ENCODE measurements around the gene HPCAL1.
A peak's percentile ranks its signal among the peaks of the same experiment; 100 is the strongest.

The HPCAL1 gene

DNA sequence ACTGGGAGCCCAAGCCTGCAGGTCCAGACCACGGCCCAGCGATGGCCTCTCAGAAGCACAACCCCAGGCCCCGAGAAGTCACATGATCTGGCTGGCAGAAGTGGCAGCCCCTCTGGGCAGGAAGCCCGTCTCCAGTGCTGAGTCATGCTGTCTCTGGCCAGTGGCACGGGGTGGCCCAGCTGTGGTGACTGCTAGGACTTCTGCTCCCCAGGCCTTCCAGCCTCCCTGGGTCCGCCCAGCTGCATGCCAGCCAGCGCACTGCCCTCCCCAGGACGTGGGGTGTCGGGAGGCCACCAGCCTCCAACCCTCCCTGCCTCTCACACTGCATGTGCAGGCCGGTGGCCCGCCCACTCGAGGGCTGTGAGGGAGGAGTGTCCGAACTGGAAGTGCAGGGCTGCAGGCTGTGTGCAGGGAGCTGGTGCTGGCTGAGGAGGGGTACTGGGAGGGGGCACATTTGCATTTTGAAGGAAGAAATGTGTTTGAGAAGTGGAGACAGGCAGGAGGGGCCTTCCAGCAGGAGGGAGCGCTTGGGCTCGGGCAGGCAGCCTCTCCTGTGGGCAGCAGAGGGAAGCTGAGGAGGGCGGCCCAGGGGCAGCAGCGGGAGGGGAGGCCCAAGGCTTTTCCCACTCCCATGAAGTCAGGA lies 17.0 kb upstream of the HPCAL1 start:
- TF ChIP-seq TCF12 (IDR thresholded peaks at IDR 0.05; ENCODE audit: low read depth) (peak; percentile 64), ZBTB7A (IDR thresholded peaks at IDR 0.05; ENCODE audit: low read depth) (peak; percentile 14; the same call in 1 of the 2 replicates), CEBPB (IDR thresholded peaks at IDR 0.05) (no peak), CREB1 (IDR thresholded peaks at IDR 0.05; ENCODE audit: low read depth) (no peak), NFIC (IDR thresholded peaks at IDR 0.05) (peak; percentile 69), EP300 (IDR thresholded peaks at IDR 0.05; ENCODE audit: borderline replicate concordance) (peak; percentile 41; the same call in 1 of the 2 replicates), EGR1 (IDR thresholded peaks at IDR 0.05) (0 out of 2 replicates have a peak, but pooled peaks have one; percentile 40), RAD21 (IDR thresholded peaks at IDR 0.05; ENCODE audit: low read depth) (peak; percentile 13; the same call in 1 of the 2 replicates), TAF1 (IDR thresholded peaks at IDR 0.05; ENCODE audit: low read depth) (0 out of 2 replicates have a peak, but pooled peaks have one; percentile 14), TEAD4 (IDR thresholded peaks at IDR 0.05) (peak; percentile 37; the same call in 1 of the 2 replicates), YY1 (IDR thresholded peaks at IDR 0.05; ENCODE audit: low read depth) (no peak; the same call in 1 of the 2 replicates), FOXM1 (IDR thresholded peaks at IDR 0.05; ENCODE audit: borderline replicate concordance, low read depth) (no peak)
- TF ChIP-seq, protein P1, sequence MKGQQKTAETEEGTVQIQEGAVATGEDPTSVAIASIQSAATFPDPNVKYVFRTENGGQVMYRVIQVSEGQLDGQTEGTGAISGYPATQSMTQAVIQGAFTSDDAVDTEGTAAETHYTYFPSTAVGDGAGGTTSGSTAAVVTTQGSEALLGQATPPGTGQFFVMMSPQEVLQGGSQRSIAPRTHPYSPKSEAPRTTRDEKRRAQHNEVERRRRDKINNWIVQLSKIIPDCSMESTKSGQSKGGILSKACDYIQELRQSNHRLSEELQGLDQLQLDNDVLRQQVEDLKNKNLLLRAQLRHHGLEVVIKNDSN (IDR thresholded peaks at IDR 0.05), result peak; percentile 92
- TF ChIP-seq, protein P2, sequence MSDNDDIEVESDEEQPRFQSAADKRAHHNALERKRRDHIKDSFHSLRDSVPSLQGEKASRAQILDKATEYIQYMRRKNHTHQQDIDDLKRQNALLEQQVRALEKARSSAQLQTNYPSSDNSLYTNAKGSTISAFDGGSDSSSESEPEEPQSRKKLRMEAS (IDR thresholded peaks at IDR 0.05), result peak; percentile 87
- TF ChIP-seq, protein P3, sequence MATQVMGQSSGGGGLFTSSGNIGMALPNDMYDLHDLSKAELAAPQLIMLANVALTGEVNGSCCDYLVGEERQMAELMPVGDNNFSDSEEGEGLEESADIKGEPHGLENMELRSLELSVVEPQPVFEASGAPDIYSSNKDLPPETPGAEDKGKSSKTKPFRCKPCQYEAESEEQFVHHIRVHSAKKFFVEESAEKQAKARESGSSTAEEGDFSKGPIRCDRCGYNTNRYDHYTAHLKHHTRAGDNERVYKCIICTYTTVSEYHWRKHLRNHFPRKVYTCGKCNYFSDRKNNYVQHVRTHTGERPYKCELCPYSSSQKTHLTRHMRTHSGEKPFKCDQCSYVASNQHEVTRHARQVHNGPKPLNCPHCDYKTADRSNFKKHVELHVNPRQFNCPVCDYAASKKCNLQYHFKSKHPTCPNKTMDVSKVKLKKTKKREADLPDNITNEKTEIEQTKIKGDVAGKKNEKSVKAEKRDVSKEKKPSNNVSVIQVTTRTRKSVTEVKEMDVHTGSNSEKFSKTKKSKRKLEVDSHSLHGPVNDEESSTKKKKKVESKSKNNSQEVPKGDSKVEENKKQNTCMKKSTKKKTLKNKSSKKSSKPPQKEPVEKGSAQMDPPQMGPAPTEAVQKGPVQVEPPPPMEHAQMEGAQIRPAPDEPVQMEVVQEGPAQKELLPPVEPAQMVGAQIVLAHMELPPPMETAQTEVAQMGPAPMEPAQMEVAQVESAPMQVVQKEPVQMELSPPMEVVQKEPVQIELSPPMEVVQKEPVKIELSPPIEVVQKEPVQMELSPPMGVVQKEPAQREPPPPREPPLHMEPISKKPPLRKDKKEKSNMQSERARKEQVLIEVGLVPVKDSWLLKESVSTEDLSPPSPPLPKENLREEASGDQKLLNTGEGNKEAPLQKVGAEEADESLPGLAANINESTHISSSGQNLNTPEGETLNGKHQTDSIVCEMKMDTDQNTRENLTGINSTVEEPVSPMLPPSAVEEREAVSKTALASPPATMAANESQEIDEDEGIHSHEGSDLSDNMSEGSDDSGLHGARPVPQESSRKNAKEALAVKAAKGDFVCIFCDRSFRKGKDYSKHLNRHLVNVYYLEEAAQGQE (IDR thresholded peaks at IDR 0.05; ENCODE audit: low read depth), result no peak

DNA sequence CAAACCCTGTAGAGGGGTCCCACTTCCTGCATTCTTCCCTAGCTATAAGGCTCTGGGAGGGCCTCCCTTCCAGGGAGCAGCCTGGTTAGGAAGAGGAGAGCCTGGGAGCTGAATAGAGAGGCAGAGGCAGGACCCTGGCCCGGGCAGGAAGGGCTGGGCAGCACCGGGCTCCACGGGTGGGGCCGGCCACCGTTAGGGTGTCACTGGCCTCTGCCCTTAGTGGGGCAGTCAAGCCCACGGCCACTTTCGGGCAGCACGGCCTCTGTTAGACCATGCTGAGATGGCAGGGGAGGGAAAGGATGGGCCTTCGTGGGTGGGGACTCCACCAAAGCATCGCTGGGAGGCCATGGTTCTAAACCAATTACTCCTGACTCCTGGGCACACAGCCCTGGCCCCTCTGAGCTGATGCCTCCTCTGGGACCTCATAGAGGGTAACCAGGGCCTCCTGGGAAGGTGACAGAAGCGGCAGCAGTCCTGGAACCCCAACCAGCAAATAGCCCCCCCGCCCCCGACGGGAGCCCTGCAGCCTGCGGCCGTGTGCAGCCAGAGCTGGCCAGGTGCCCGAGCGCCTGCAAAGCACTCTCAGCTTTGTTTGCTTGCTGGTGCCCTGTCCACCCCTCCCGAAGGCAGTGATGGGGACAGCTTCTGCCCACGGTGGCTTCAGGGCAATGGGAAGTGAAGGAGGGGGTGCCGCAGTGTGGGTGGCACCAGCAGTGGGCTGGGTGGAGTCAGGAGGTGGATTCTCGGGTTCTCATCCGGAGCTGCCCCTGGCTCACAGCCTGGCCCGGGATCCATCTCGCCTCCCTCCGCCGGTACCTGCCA lies 16.3 kb upstream of the HPCAL1 start:
- TF ChIP-seq EGR1 (IDR thresholded peaks at IDR 0.05) (no peak), ZBTB7A (IDR thresholded peaks at IDR 0.05; ENCODE audit: low read depth) (no peak), EP300 (IDR thresholded peaks at IDR 0.05; ENCODE audit: borderline replicate concordance) (no peak), RAD21 (IDR thresholded peaks at IDR 0.05; ENCODE audit: low read depth) (no peak), TEAD4 (IDR thresholded peaks at IDR 0.05) (no peak)
- TF ChIP-seq, protein P2 (IDR thresholded peaks at IDR 0.05), result no peak
- TF ChIP-seq, protein P3 (IDR thresholded peaks at IDR 0.05; ENCODE audit: low read depth), result no peak

DNA sequence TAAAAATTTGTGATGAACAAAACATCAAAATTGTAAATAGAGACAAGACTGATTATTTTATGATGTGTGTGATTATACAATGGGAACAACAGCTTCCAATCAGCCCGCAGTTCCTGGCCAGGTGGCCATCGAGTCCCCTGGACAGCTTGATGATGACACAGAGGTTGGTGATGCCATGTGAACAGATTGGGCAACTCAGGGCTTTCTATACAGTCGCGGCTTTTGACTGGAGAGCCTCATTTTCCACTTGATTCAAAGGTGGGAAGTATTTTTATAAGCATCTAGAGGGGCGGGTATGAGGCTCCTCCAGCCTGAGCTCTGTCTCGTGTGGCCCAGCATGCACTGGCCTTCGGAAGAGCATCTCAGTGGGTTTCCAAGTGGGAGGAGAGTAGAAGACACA lies 14.9 kb upstream of the HPCAL1 start:
- TF ChIP-seq ZBTB7A (IDR thresholded peaks at IDR 0.05; ENCODE audit: low read depth) (no peak), NFIC (IDR thresholded peaks at IDR 0.05) (no peak), TEAD4 (IDR thresholded peaks at IDR 0.05) (no peak), EGR1 (IDR thresholded peaks at IDR 0.05) (no peak), TAF1 (IDR thresholded peaks at IDR 0.05; ENCODE audit: low read depth) (no peak), RAD21 (IDR thresholded peaks at IDR 0.05; ENCODE audit: low read depth) (no peak), EP300 (IDR thresholded peaks at IDR 0.05; ENCODE audit: borderline replicate concordance) (no peak), FOXM1 (IDR thresholded peaks at IDR 0.05; ENCODE audit: borderline replicate concordance, low read depth) (no peak), CREB1 (IDR thresholded peaks at IDR 0.05; ENCODE audit: low read depth) (no peak), YY1 (IDR thresholded peaks at IDR 0.05; ENCODE audit: low read depth) (no peak), CEBPB (IDR thresholded peaks at IDR 0.05) (no peak), TCF12 (IDR thresholded peaks at IDR 0.05; ENCODE audit: low read depth) (no peak)
- TF ChIP-seq, protein P3 (IDR thresholded peaks at IDR 0.05; ENCODE audit: low read depth), result no peak
- TF ChIP-seq, protein P2 (IDR thresholded peaks at IDR 0.05), result no peak
- TF ChIP-seq, protein P1 (IDR thresholded peaks at IDR 0.05), result no peak
